Panc1 (cell line): ENCODE results near the gene DHDH.

Experiments
- CTCF ChIP-seq: fragments of 450-650 bp; IDR thresholded peaks from 2 replicates; pipeline ENCODE4 v1.5.1; 2017; ENCODE audit warnings: mild to moderate bottlenecking
- POLR2AphosphoS5 ChIP-seq: IDR thresholded peaks from 2 replicates; pipeline ENCODE4 v1.6.1; 2012; ENCODE audit warnings: mild to moderate bottlenecking, low read depth, low read length, moderate library complexity
- REST ChIP-seq, 2 experiments: IDR thresholded peaks; 2 replicates each; pipeline ENCODE4 v1.6.1; 2011 to 2012; ENCODE audit warnings: low read depth in 2 of 2, control low read depth in 1 of 2, low read length in 1 of 2, mild to moderate bottlenecking in 1 of 2, moderate library complexity in 1 of 2; ENCODE audit not compliant: insufficient read depth in 1 of 2
- SIN3A ChIP-seq: IDR thresholded peaks from 2 replicates; pipeline ENCODE4 v1.6.1; 2012; ENCODE audit warnings: low read depth, mild to moderate bottlenecking, low read length, moderate library complexity, borderline replicate concordance; ENCODE audit not compliant: insufficient read depth
- TCF7L2 ChIP-seq: IDR thresholded peaks from 2 replicates; pipeline ENCODE4 v1.6.1; 2011; ENCODE audit warnings: mild to moderate bottlenecking, low read depth, low read length, inconsistent platforms

- no peak for TF ChIP-seq REST (IDR thresholded peaks at IDR 0.05; ENCODE audit: insufficient read depth in 1 of 2, low read depth in 2 of 2, low read length in 1 of 2)
- TF ChIP-seq CTCF: no peak
- no peak for TF ChIP-seq POLR2AphosphoS5
- no peak for TF ChIP-seq SIN3A
- TF ChIP-seq TCF7L2: no peak
Observed at GRCh38 chr19:48920949-48921348, 12.6 kb upstream of the DHDH start.
